Esophagus muscularis mucosa (tissue), 4 donors: ENCODE results near the gene PARN. TPM values are rescaled to one million over a fixed set of nuclear protein-coding genes. Genes with fewer than 3 reads are reported as not detected.
"Not testable (repeated sequence)": the region's sequence is repeated elsewhere in the genome, so short reads cannot be mapped to it uniquely, and the experiment has no call there.

ENCODE experiments used
- DNase-seq: peaks from one replicate; pipeline ENCODE4 v3.0.0-alpha.2; 2017; ENCODE audit errors: extremely low spot score
- H3K27ac ChIP-seq, 4 donors: fragments of 200-600 bp; sonication (generic); replicated peaks in 1 of 4; 1 replicate in 3 of 4; 2 replicates in 1 of 4; pipeline ENCODE4 v1.5.1; 2016 to 2019; ENCODE audit warnings: mild to moderate bottlenecking in 1 of 4
- H3K27me3 ChIP-seq, 4 donors: fragments of 200-600 bp; sonication (generic); one replicate each; pipeline versions ENCODE4 v1.5.1 to v1.6.0; 2016 to 2019
- H3K36me3 ChIP-seq, 4 donors: fragments of 200-600 bp; sonication (generic); one replicate each; pipeline ENCODE4 v1.5.1; 2016 to 2019
- H3K4me1 ChIP-seq, 4 donors: fragments of 200-600 bp; sonication (generic); one replicate each; pipeline ENCODE4 v1.5.1; 2016 to 2019
- H3K4me3 ChIP-seq, 4 donors: fragments of 200-600 bp; sonication (generic); 1 replicate in 2 of 4; 2 replicates in 2 of 4; pipeline ENCODE4 v1.5.1; 2016 to 2019; ENCODE audit warnings: mild to moderate bottlenecking in 4 of 4, moderate library complexity in 1 of 4
- H3K9me3 ChIP-seq, 4 donors: fragments of 200-600 bp; sonication (generic); 1 replicate in 3 of 4; 2 replicates in 1 of 4; pipeline ENCODE4 v1.5.1; 2016 to 2019
- CTCF ChIP-seq, 3 experiments: fragments of 200-600 bp in 2 of 3; fragments of 450-650 bp in 1 of 3; sonication (generic) in 2 of 3; IDR thresholded peaks; one replicate each; pipeline ENCODE4 v1.5.1; 2017 to 2019; ENCODE audit warnings: antibody characterized with exemption in 3 of 3, mild to moderate bottlenecking in 2 of 3, moderate library complexity in 1 of 3
- EP300 ChIP-seq: sonication (generic); formaldehyde crosslinking; IDR thresholded peaks from one replicate; pipeline ENCODE4 v1.6.1; 2017; ENCODE audit warnings: antibody characterized with exemption
- POLR2A ChIP-seq: fragments of 450-650 bp; IDR thresholded peaks from one replicate; pipeline ENCODE4 v1.6.1; 2017; ENCODE audit warnings: antibody characterized with exemption, moderate library complexity, mild to moderate bottlenecking, low read depth
- POLR2AphosphoS5 ChIP-seq, 2 donors: sonication (generic); formaldehyde crosslinking; IDR thresholded peaks; one replicate each; pipeline ENCODE4 v1.6.1; 2017; ENCODE audit warnings: antibody characterized with exemption in 2 of 2
- WGBS: methylation state at CpG from one replicate; pipeline ENCODE4 v1.1.5; 2018; 5-methylcytosine and 5-hydroxymethylcytosine counted together
- intact Hi-C: fragments of 100-400 bp; cut with DNase I; formaldehyde crosslinking; loops from one replicate; pipeline ENCODE4 v1.15.1; 2023
- total RNA-seq, 4 donors: library from RNA; depleted of rRNA; stranded (reverse); fragments of >200 nt; gene quantifications; one replicate each; pipeline versions ENCODE4 v1.1.0 to v1.2.1, GENCODE V29; 2016

The PARN gene
- total RNA-seq, 4 donors from 2014 or later: 32.6 to 43.5 (median 36.1) TPM

GRCh38 chr16:14640538-14640937 lies 10.5 kb upstream of the PARN start:
- TF ChIP-seq POLR2A: no peak
- TF ChIP-seq POLR2AphosphoS5 (IDR thresholded peaks at IDR 0.05): no peak
- TF ChIP-seq EP300: no peak
- no peak for TF ChIP-seq CTCF (IDR thresholded peaks at IDR 0.05)
- no peak overlapping the region for H3K4me3 ChIP-seq
- peaks cover 20 to 46% (median 32%) of the 10 kb centered on the region in 4 donors for H3K36me3 ChIP-seq
- H3K4me1 ChIP-seq: peaks cover 5 to 20% (median 16%) of the 10 kb centered on the region in 4 donors
- H3K27ac ChIP-seq: no peak overlapping the region
- 95% methylated on average over 10 of the region's 10 CpGs for WGBS
- H3K9me3 ChIP-seq: no peaks in the 10 kb centered on the region
- DNase-seq: no peak
- no peaks in the 10 kb centered on the region for H3K27me3 ChIP-seq
- intact Hi-C loops: no loop called here

- intact Hi-C loops, H3K27me3 ChIP-seq, H3K9me3 ChIP-seq, DNase-seq, H3K4me3 ChIP-seq: not testable (repeated sequence)
- 45% methylated on average over 1 of the region's 1 CpG for WGBS
- Histone ChIP-seq H3K27ac (peak overlapping the region in 1 of 4 donors; percentile 5), H3K36me3 (peaks cover 6 to 31% (median 17%) of the 10 kb centered on the region in 4 donors), H3K4me1 (peaks cover 26 to 44% (median 41%) of the 10 kb centered on the region in 4 donors)
Measured at GRCh38 chr16:14636951-14637240, 6.8 kb upstream of the PARN start.

GRCh38 chr16:14636179-14636950 lies 6.3 kb upstream of the PARN start:
- H3K9me3 ChIP-seq, H3K27me3 ChIP-seq, H3K4me3 ChIP-seq, intact Hi-C loops, DNase-seq: not testable (repeated sequence)
- peak overlapping the region in 1 of 4 donors; percentile 26 for H3K27ac ChIP-seq
- peaks cover 30 to 49% (median 45%) of the 10 kb centered on the region in 4 donors for H3K4me1 ChIP-seq
- 70% methylated on average over 17 of the region's 17 CpGs for WGBS
- peaks cover 6 to 29% (median 17%) of the 10 kb centered on the region in 4 donors for H3K36me3 ChIP-seq

GRCh38 chr16:14635395-14636165 lies 5.5 kb upstream of the PARN start:
- Histone ChIP-seq H3K27me3 (no peaks in the 10 kb centered on the region), H3K9me3 (no peaks in the 10 kb centered on the region), H3K4me1 (peaks cover 31 to 57% (median 53%) of the 10 kb centered on the region in 4 donors), H3K36me3 (peaks cover 6 to 25% (median 15%) of the 10 kb centered on the region in 4 donors), H3K4me3 (no peak overlapping the region), H3K27ac (peak overlapping the region in 2 of 4 donors; percentile 26 to 97)
- no peak for DNase-seq
- TF ChIP-seq POLR2AphosphoS5 (IDR thresholded peaks at IDR 0.05) (no peak), EP300 (no peak), CTCF (IDR thresholded peaks at IDR 0.05) (no peak), POLR2A (no peak)
- 78% methylated on average over 12 of the region's 12 CpGs for WGBS
- intact Hi-C loops: no loop called here

GRCh38 chr16:14634389-14634725 lies 4.3 kb upstream of the PARN start:
- intact Hi-C loops: no loop called here
- no peak for TF ChIP-seq CTCF (IDR thresholded peaks at IDR 0.05)
- no peak for TF ChIP-seq EP300
- TF ChIP-seq POLR2AphosphoS5 (IDR thresholded peaks at IDR 0.05): no peak
- TF ChIP-seq POLR2A: no peak
- DNase-seq: no peak
- Histone ChIP-seq H3K4me3 (peak overlapping the region; percentile 73 to 96 (median 92)), H3K27me3 (no peaks in the 10 kb centered on the region), H3K27ac (peak overlapping the region; percentile 30 to 97 (median 94)), H3K4me1 (peaks cover 37 to 64% (median 58%) of the 10 kb centered on the region in 4 donors), H3K36me3 (peaks cover 6 to 15% (median 10%) of the 10 kb centered on the region in 4 donors), H3K9me3 (no peaks in the 10 kb centered on the region)
- WGBS: 67% methylated on average over 7 of the region's 7 CpGs
